Kidney capillary endothelial cell (primary cell): ENCODE data around the gene PPP2CA.
A peak's percentile ranks its signal among the peaks of the same experiment; 100 is the strongest.
"Not testable (repeated sequence)": the region's sequence is repeated elsewhere in the genome, so short reads cannot be mapped to it uniquely, and the experiment has no call there.

Source experiments
- DNase-seq: peaks from one replicate; pipeline ENCODE4 v3.0.0-alpha.2; 2018; ENCODE audit warnings: low spot score

Gene PPP2CA

GRCh38 chr5:134189031-134189430, 36.8 kb downstream of the PPP2CA start:
- DNase-seq, result no peak

GRCh38 chr5:134188092-134188491, 37.8 kb downstream of the PPP2CA start:
- DNase-seq, result no peak

- peak; percentile 68 for DNase-seq
Measured at GRCh38 chr5:134184155-134185135, 41.4 kb downstream of the PPP2CA start.

- DNase-seq, result no peak
Measured at GRCh38 chr5:134183481-134183880, 42.4 kb downstream of the PPP2CA start.

GRCh38 chr5:134178096-134178419, 47.8 kb downstream of the PPP2CA start:
- no peak for DNase-seq

- peak; percentile 16 for DNase-seq
Measured at GRCh38 chr5:134177369-134178095, 48.3 kb downstream of the PPP2CA start.

GRCh38 chr5:134176511-134177368, 49.1 kb downstream of the PPP2CA start, which contains the start of gene SKP1:
TSS of gene SKP1 (minus strand) at chr5:134176950. CDS start at chr5:134174022, 2,928 bp downstream.
- DNase-seq, result peak; percentile 77

GRCh38 chr5:134175921-134176510, 49.9 kb downstream of the PPP2CA start:
- DNase-seq, result peak; percentile 19

GRCh38 chr5:134174841-134175839, 50.7 kb downstream of the PPP2CA start:
- DNase-seq, result peak; percentile 23

- no peak for DNase-seq
Measured at GRCh38 chr5:134171972-134172371, 53.9 kb downstream of the PPP2CA start.

GRCh38 chr5:134162592-134162991, 63.3 kb downstream of the PPP2CA start:
- DNase-seq, result no peak

- DNase-seq, result no peak
Measured at GRCh38 chr5:134161513-134162395, 64.1 kb downstream of the PPP2CA start.

GRCh38 chr5:134153657-134154056, 72.2 kb downstream of the PPP2CA start:
- DNase-seq, result no peak

GRCh38 chr5:134153241-134153640, 72.6 kb downstream of the PPP2CA start:
- no peak for DNase-seq

- DNase-seq, result not testable (repeated sequence)
Measured at GRCh38 chr5:134152173-134152832, 73.6 kb downstream of the PPP2CA start.

GRCh38 chr5:134151723-134152122, 74.2 kb downstream of the PPP2CA start:
- no peak for DNase-seq

- no peak for DNase-seq
Measured at GRCh38 chr5:134149571-134150303, 76.1 kb downstream of the PPP2CA start.

- no peak for DNase-seq
Measured at GRCh38 chr5:134148986-134149539, 76.8 kb downstream of the PPP2CA start.
